H9 (cell line): ENCODE measurements around the gene RAB25. TPM values are rescaled to one million over a fixed set of nuclear protein-coding genes. Genes with fewer than 3 reads are reported as not detected.

Experiments
- DNase-seq: peaks from one replicate; pipeline ENCODE4 v3.0.0-alpha.2; 2017
- H2AFZ ChIP-seq: one replicate; pipeline ENCODE4 v1.6.1; 2013; ENCODE audit warnings: mild to moderate bottlenecking, low read length, control low read depth, moderate library complexity
- H2AK5ac ChIP-seq: 2 replicates; pipeline ENCODE4 v1.6.1; 2013; ENCODE audit warnings: low read length, control low read depth, mixed read lengths; ENCODE audit not compliant: insufficient read length
- H2BK120ac ChIP-seq: one replicate; pipeline ENCODE4 v1.6.1; 2013; ENCODE audit warnings: low read depth, mild to moderate bottlenecking, low read length, control low read depth, inconsistent platforms; ENCODE audit not compliant: poor library complexity, severe bottlenecking
- H2BK12ac ChIP-seq: 2 replicates; pipeline ENCODE4 v1.6.1; 2013; ENCODE audit warnings: low read length, control low read depth, mixed read lengths, low read depth; ENCODE audit not compliant: insufficient read length
- H2BK15ac ChIP-seq: 2 replicates; pipeline ENCODE4 v1.6.1; 2013; ENCODE audit warnings: low read depth, low read length, control low read depth
- H2BK20ac ChIP-seq: one replicate; pipeline ENCODE4 v1.6.1; 2013; ENCODE audit warnings: low read depth, mild to moderate bottlenecking, low read length, control low read depth, inconsistent platforms; ENCODE audit not compliant: poor library complexity, severe bottlenecking
- H2BK5ac ChIP-seq: 2 replicates; pipeline ENCODE4 v1.6.1; 2013; ENCODE audit warnings: low read length, control low read depth, mixed read lengths; ENCODE audit not compliant: insufficient read length
- H3K14ac ChIP-seq: 2 replicates; pipeline ENCODE4 v1.6.1; 2013; ENCODE audit warnings: low read length, control low read depth; ENCODE audit not compliant: insufficient read depth
- H3K18ac ChIP-seq: 2 replicates; pipeline ENCODE4 v1.6.1; 2013; ENCODE audit warnings: low read depth, mild to moderate bottlenecking, mixed read lengths, low read length, control low read depth; ENCODE audit not compliant: insufficient read length
- H3K23ac ChIP-seq: 2 replicates; pipeline ENCODE4 v1.6.1; 2013; ENCODE audit warnings: low read length, control low read depth, mixed read lengths, low read depth; ENCODE audit not compliant: insufficient read length
- H3K23me2 ChIP-seq: 2 replicates; pipeline ENCODE4 v1.6.1; 2013; ENCODE audit warnings: low read depth, mild to moderate bottlenecking, mixed read lengths, low read length, control low read depth; ENCODE audit not compliant: insufficient read length, poor library complexity, severe bottlenecking
- H3K27ac ChIP-seq: 2 replicates; pipeline ENCODE4 v1.5.1; 2013; ENCODE audit warnings: low read length, control low read depth, mixed read lengths, low read depth; ENCODE audit not compliant: insufficient read length
- H3K27me3 ChIP-seq: 2 replicates; pipeline ENCODE4 v1.6.1; 2013; ENCODE audit warnings: low read length, control low read depth, inconsistent platforms; ENCODE audit not compliant: insufficient read depth
- H3K4ac ChIP-seq: 2 replicates; pipeline ENCODE4 v1.6.1; 2013; ENCODE audit warnings: low read depth, mild to moderate bottlenecking, control low read depth, inconsistent platforms, low read length, moderate library complexity
- H3K4me1 ChIP-seq: 2 replicates; pipeline ENCODE4 v1.6.1; 2013; ENCODE audit warnings: low read length, control low read depth, inconsistent platforms; ENCODE audit not compliant: insufficient read depth
- H3K4me2 ChIP-seq: 2 replicates; pipeline ENCODE4 v1.6.1; 2013; ENCODE audit warnings: low read length, control low read depth, mixed read lengths; ENCODE audit not compliant: insufficient read length, insufficient read depth
- H3K56ac ChIP-seq: 2 replicates; pipeline ENCODE4 v1.6.1; 2013; ENCODE audit warnings: low read depth, mild to moderate bottlenecking, mixed read lengths, low read length, control low read depth; ENCODE audit not compliant: insufficient read length
- H3K79me1 ChIP-seq: 2 replicates; pipeline ENCODE4 v1.6.1; 2013; ENCODE audit warnings: low read depth, mild to moderate bottlenecking, moderate library complexity, low read length, control low read depth, inconsistent platforms; ENCODE audit not compliant: insufficient read depth, poor library complexity, severe bottlenecking
- H3K79me2 ChIP-seq: 2 replicates; pipeline ENCODE4 v1.6.1; 2013; ENCODE audit warnings: low read length, control low read depth, inconsistent platforms; ENCODE audit not compliant: insufficient read depth
- H3K9ac ChIP-seq: 2 replicates; pipeline ENCODE4 v1.6.1; 2013; ENCODE audit warnings: low read length, control low read depth, mixed read lengths; ENCODE audit not compliant: insufficient read length; ENCODE audit errors: extremely low read depth
- H3K9me3 ChIP-seq: one replicate; pipeline ENCODE4 v1.6.1; 2013; ENCODE audit warnings: low read depth, low read length, inconsistent platforms; ENCODE audit not compliant: control insufficient read depth
- H3T11ph ChIP-seq: one replicate; pipeline ENCODE4 v1.6.1; 2013; ENCODE audit warnings: mild to moderate bottlenecking, low read length, control low read depth, inconsistent platforms
- H4K20me1 ChIP-seq: one replicate; pipeline ENCODE4 v1.6.1; 2013; ENCODE audit not compliant: control insufficient read depth, insufficient read length, insufficient read depth
- H4K5ac ChIP-seq: 2 replicates; pipeline ENCODE4 v1.6.1; 2013; ENCODE audit warnings: low read depth, mild to moderate bottlenecking, mixed read lengths, low read length, control low read depth; ENCODE audit not compliant: insufficient read length
- H4K8ac ChIP-seq: replicated peaks from 2 replicates; pipeline ENCODE4 v1.6.1; 2013; ENCODE audit warnings: low read length, control low read depth, mixed read lengths, low read depth; ENCODE audit not compliant: insufficient read length
- H4K91ac ChIP-seq: 2 replicates; pipeline ENCODE4 v1.6.1; 2013; ENCODE audit warnings: low read depth, mild to moderate bottlenecking, moderate library complexity, mixed read lengths, low read length, control low read depth; ENCODE audit not compliant: insufficient read length
- H3K27ac Mint-ChIP-seq, 3 experiments: 2 replicates in 2 of 3; 3 replicates in 1 of 3; pipeline ENCODE4 v1.8.0; 2020 to 2021; ENCODE audit warnings: mixed read lengths in 3 of 3, mild to moderate bottlenecking in 1 of 3, moderate library complexity in 1 of 3
- H3K27me3 Mint-ChIP-seq: 2 replicates; pipeline ENCODE4 v1.8.0; 2021; ENCODE audit warnings: low read depth, mild to moderate bottlenecking, moderate library complexity, mixed read lengths
- H3K36me3 Mint-ChIP-seq, 3 experiments: 2 replicates in 2 of 3; 3 replicates in 1 of 3; pipeline ENCODE4 v1.8.0; 2020 to 2021; ENCODE audit warnings: low read depth in 3 of 3, mixed read lengths in 3 of 3; ENCODE audit not compliant: insufficient read depth in 1 of 3
- H3K4me1 Mint-ChIP-seq, 2 experiments: 2 replicates each; pipeline ENCODE4 v1.8.0; 2020; ENCODE audit warnings: mixed read lengths in 2 of 2
- H3K4me3 Mint-ChIP-seq, 2 experiments: 2 replicates in 1 of 2; 3 replicates in 1 of 2; pipeline ENCODE4 v1.8.0; 2020 to 2021; ENCODE audit warnings: mild to moderate bottlenecking in 2 of 2, mixed read lengths in 2 of 2, moderate library complexity in 1 of 2
- H3K9me3 Mint-ChIP-seq, 2 experiments: 2 replicates in 1 of 2; 3 replicates in 1 of 2; pipeline ENCODE4 v1.8.0; 2020; ENCODE audit warnings: mild to moderate bottlenecking in 2 of 2, mixed read lengths in 2 of 2, moderate library complexity in 1 of 2
- WGBS: extraction: QIAGEN DNeasy Blood & Tissue Kit; methylation state at CpG from one replicate; pipeline ENCODE4 v1.1.7; 2013; ENCODE audit warnings: missing lambda C conversion rate, low lambda C conversion rate, mixed read lengths; ENCODE audit not compliant: insufficient read length; ENCODE audit errors: extremely low coverage; 5-methylcytosine and 5-hydroxymethylcytosine counted together
- total RNA-seq: library from RNA; stranded (reverse); gene quantifications from 2 replicates; pipeline ENCODE4 v1.2.1, GENCODE V29; 2021
- TF ChIP-seq, protein P1 (sequence below): fragments of 200-600 bp; sonication (generic); conservative IDR thresholded peaks from 3 replicates; pipeline ENCODE4 v1.8.0; 2021; ENCODE audit warnings: antibody characterized with exemption, mild to moderate bottlenecking

The RAB25 gene
- total RNA-seq, 1 experiment from 2014 or later = 43.1 TPM

DNA sequence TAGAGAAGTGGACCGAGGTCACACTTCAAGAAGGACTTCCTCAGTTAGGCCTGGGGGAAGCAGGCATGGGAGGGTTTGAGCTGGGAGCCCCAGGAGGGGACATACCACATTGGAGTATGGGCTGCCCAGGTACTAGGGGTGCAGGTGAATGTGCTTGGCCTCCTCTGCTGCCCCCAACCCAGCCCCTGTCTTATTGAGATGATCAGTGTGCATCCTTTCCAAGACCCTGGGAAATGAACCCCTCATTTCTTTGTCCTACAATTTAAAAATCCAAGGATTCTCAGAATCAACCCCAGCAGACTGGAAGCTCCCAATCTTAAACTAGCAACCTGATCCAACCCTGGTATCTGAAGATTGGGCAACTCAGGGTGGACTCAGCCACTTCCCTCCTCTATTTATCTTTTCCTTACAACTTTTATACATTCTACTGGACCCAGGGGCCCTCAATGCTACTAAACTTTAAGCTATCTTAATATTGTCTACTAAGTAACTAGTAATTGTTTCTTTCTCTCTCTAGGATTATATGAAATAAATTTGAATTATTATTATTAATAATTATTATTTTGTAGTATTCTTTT lies 12.2 kb downstream of the RAB25 start:
- H3K4me1 ChIP-seq = peaks cover 26% of the 10 kb centered on the region
- no peak overlapping the region for H4K91ac ChIP-seq
- no peak overlapping the region for H2AFZ ChIP-seq
- no peaks in the 10 kb centered on the region for H3K9me3 ChIP-seq
- H3K4me3 Mint-ChIP-seq = peak overlapping the region in 1 of 2 experiments; percentile 48; a peak in 2 of 5 replicates
- H3K27me3 Mint-ChIP-seq = no peaks in the 10 kb centered on the region
- no peak overlapping the region for H3K4ac ChIP-seq
- no peak overlapping the region for H3T11ph ChIP-seq
- H3K27ac Mint-ChIP-seq = peak overlapping the region in 2 of 3 experiments; percentile 75 to 94; a peak in 2 of 7 replicates
- no peaks in the 10 kb centered on the region for H3K9me3 Mint-ChIP-seq
- H3K79me1 ChIP-seq = no peaks in the 10 kb centered on the region
- no peak overlapping the region for H2BK5ac ChIP-seq
- H2BK15ac ChIP-seq = no peak overlapping the region
- no peaks in the 10 kb centered on the region for H3K23me2 ChIP-seq
- no peak overlapping the region for H3K23ac ChIP-seq
- H3K4me2 ChIP-seq = no peak overlapping the region
- WGBS = no CpG with 5 or more reads among the region's 1 CpG
- H4K8ac ChIP-seq = no peak overlapping the region
- H3K18ac ChIP-seq = no peak overlapping the region
- no peaks in the 10 kb centered on the region for H4K20me1 ChIP-seq
- H2AK5ac ChIP-seq = no peak overlapping the region
- no peak overlapping the region for H4K5ac ChIP-seq
- H3K14ac ChIP-seq = no peak overlapping the region; the same call in 1 of the 2 replicates
- no peaks in the 10 kb centered on the region for H3K27me3 ChIP-seq
- peaks cover 66 to 78% of the 10 kb centered on the region in 2 experiments for H3K4me1 Mint-ChIP-seq
- no peak overlapping the region for H2BK12ac ChIP-seq
- TF ChIP-seq, protein P1, sequence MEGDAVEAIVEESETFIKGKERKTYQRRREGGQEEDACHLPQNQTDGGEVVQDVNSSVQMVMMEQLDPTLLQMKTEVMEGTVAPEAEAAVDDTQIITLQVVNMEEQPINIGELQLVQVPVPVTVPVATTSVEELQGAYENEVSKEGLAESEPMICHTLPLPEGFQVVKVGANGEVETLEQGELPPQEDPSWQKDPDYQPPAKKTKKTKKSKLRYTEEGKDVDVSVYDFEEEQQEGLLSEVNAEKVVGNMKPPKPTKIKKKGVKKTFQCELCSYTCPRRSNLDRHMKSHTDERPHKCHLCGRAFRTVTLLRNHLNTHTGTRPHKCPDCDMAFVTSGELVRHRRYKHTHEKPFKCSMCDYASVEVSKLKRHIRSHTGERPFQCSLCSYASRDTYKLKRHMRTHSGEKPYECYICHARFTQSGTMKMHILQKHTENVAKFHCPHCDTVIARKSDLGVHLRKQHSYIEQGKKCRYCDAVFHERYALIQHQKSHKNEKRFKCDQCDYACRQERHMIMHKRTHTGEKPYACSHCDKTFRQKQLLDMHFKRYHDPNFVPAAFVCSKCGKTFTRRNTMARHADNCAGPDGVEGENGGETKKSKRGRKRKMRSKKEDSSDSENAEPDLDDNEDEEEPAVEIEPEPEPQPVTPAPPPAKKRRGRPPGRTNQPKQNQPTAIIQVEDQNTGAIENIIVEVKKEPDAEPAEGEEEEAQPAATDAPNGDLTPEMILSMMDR = no peak
- no peak overlapping the region for H3K56ac ChIP-seq
- no peak overlapping the region for H3K27ac ChIP-seq
- no peak overlapping the region for H2BK120ac ChIP-seq
- DNase-seq = no peak
- H3K36me3 Mint-ChIP-seq = peaks cover 13 to 60% (median 59%) of the 10 kb centered on the region in 3 experiments; a peak in 6 of 7 replicates
- no peak overlapping the region for H3K9ac ChIP-seq
- no peak overlapping the region for H2BK20ac ChIP-seq
- H3K79me2 ChIP-seq = peaks cover 1% of the 10 kb centered on the region; the same call in 1 of the 2 replicates
